Caco-2 (cell line): ENCODE data around the gene TMEM141. TPM values are rescaled to one million over a fixed set of nuclear protein-coding genes. Genes with fewer than 3 reads are reported as not detected.

Experiments used
- BruUV-seq: library from RNA; stranded (reverse); fragments of 400-500 nt; replicated peaks from 2 replicates; lab custom pipeline; 2021; lab: Mats Ljungman, UMichigan
- CTCF ChIA-PET: fragments of 300-600 bp; sonication (Branson Sonifier 250); formaldehyde crosslinking; loops from one replicate; lab custom pipeline; 2022; ENCODE audit warnings: antibody characterized with exemption; lab: Charles Lee
- POLR2A ChIA-PET: fragments of 300-600 bp; sonication (Branson Sonifier 250); formaldehyde crosslinking; loops from one replicate; lab custom pipeline; 2022; ENCODE audit warnings: antibody characterized with exemption; lab: Charles Lee
- DNase-seq, 2 experiments: peaks; one replicate each; pipeline versions ENCODE4 v3.0.0 to v3.0.0-alpha.2; 2020 to 2022
- H3K27me3 ChIP-seq: replicated peaks from 2 replicates; pipeline ENCODE4 v1.6.0; 2011; ENCODE audit warnings: low read length; ENCODE audit not compliant: control insufficient read depth, insufficient read depth
- H3K36me3 ChIP-seq: 2 replicates; pipeline ENCODE4 v1.5.1; 2011; ENCODE audit warnings: low read length; ENCODE audit not compliant: control insufficient read depth, insufficient read depth
- H3K4me1 ChIP-seq: fragments of 250-450 bp; sonication (Bioruptor Pico); 2 replicates; pipeline ENCODE4 v1.5.1; 2020; ENCODE audit warnings: mild to moderate bottlenecking
- H3K4me3 ChIP-seq: 2 replicates; pipeline ENCODE4 v1.5.1; 2011; ENCODE audit warnings: low read depth, mild to moderate bottlenecking, control low read depth, low read length
- H3K9me3 ChIP-seq: fragments of 250-450 bp; sonication (Bioruptor Pico); 2 replicates; pipeline ENCODE4 v1.5.1; 2020; ENCODE audit warnings: mild to moderate bottlenecking, moderate library complexity
- H3K27ac Mint-ChIP-seq: one replicate; pipeline ENCODE4 v1.8.0; 2022; ENCODE audit warnings: mixed read lengths; ENCODE audit not compliant: unreplicated experiment
- H3K27me3 Mint-ChIP-seq: one replicate; pipeline ENCODE4 v1.8.0; 2022; ENCODE audit warnings: mixed read lengths; ENCODE audit not compliant: insufficient read depth, unreplicated experiment
- H3K36me3 Mint-ChIP-seq: one replicate; pipeline ENCODE4 v1.8.0; 2022; ENCODE audit warnings: mild to moderate bottlenecking, mixed read lengths; ENCODE audit not compliant: insufficient read depth, unreplicated experiment
- H3K4me1 Mint-ChIP-seq: one replicate; pipeline ENCODE4 v1.8.0; 2022; ENCODE audit warnings: low read depth, mixed read lengths; ENCODE audit not compliant: unreplicated experiment
- H3K4me3 Mint-ChIP-seq: one replicate; pipeline ENCODE4 v1.8.0; 2022; ENCODE audit warnings: mild to moderate bottlenecking, moderate library complexity, mixed read lengths; ENCODE audit not compliant: unreplicated experiment
- H3K9me3 Mint-ChIP-seq: one replicate; pipeline ENCODE4 v1.8.0; 2022; ENCODE audit warnings: mixed read lengths; ENCODE audit not compliant: unreplicated experiment
- CTCF ChIP-seq, 2 experiments: fragments of 200-600 bp in 1 of 2; IDR thresholded peaks; 1 replicate in 1 of 2; 2 replicates in 1 of 2; pipeline versions ENCODE4 v1.5.1 to v1.8.0; 2011 to 2022; ENCODE audit warnings: antibody characterized with exemption in 1 of 2, control low read depth in 1 of 2, inconsistent platforms in 1 of 2, low read depth in 1 of 2, low read length in 1 of 2, mild to moderate bottlenecking in 1 of 2, moderate library complexity in 1 of 2; ENCODE audit not compliant: insufficient read depth in 1 of 2, severe bottlenecking in 1 of 2, unreplicated experiment in 1 of 2
- intact Hi-C: fragments of 100-400 bp; cut with micrococcal nuclease; formaldehyde crosslinking; loops from one replicate; pipeline ENCODE4 v1.10.0; 2022; ENCODE audit not compliant: unreplicated experiment
- total RNA-seq: library from RNA; stranded (reverse); gene quantifications from 2 replicates; pipeline ENCODE4 v1.2.3, GENCODE V29; 2022

Gene TMEM141
- total RNA-seq, 1 experiment from 2014 or later = 107 TPM

- Histone ChIP-seq H3K4me1 (no peaks in the 10 kb centered on the region), H3K27me3 (no peaks in the 10 kb centered on the region), H3K36me3 (peaks cover 4% of the 10 kb centered on the region), H3K4me3 (no peak overlapping the region), H3K9me3 (no peaks in the 10 kb centered on the region)
- intact Hi-C loops = no loop called here
- peaks cover 7% of the 10 kb centered on the region for H3K4me1 Mint-ChIP-seq
- TF ChIP-seq CTCF (IDR thresholded peaks at IDR 0.05; ENCODE audit: insufficient read depth in 1 of 2, low read depth in 1 of 2, low read length in 1 of 2, severe bottlenecking in 1 of 2, unreplicated experiment in 1 of 2) = no peak
- no peak overlapping the region for H3K4me3 Mint-ChIP-seq
- H3K36me3 Mint-ChIP-seq = peaks cover 87% of the 10 kb centered on the region
- POLR2A ChIA-PET = no interaction called here
- no TSS peak for BruUV-seq
- no peak overlapping the region for H3K27ac Mint-ChIP-seq
- H3K27me3 Mint-ChIP-seq = no peaks in the 10 kb centered on the region
- CTCF ChIA-PET = interaction anchor here (0.5 to 1.2 kb wide), 2 partner anchors 27 to 219 kb away, joined by 3 read pairs; partner anchors contain the start of gene AJM1
- no peaks in the 10 kb centered on the region for H3K9me3 Mint-ChIP-seq
- DNase-seq = no peak
Observed at GRCh38 chr9:136815422-136815782, 24.3 kb downstream of the TMEM141 start.

- intact Hi-C loops = no loop called here
- no peak overlapping the region for H3K27ac Mint-ChIP-seq
- peaks cover 84% of the 10 kb centered on the region for H3K36me3 Mint-ChIP-seq
- Histone ChIP-seq H3K9me3 (no peaks in the 10 kb centered on the region), H3K36me3 (no peaks in the 10 kb centered on the region; the same call in 1 of the 2 replicates), H3K4me1 (no peaks in the 10 kb centered on the region), H3K4me3 (no peak overlapping the region), H3K27me3 (no peaks in the 10 kb centered on the region)
- DNase-seq = no peak
- H3K4me1 Mint-ChIP-seq = no peaks in the 10 kb centered on the region
- H3K9me3 Mint-ChIP-seq = no peaks in the 10 kb centered on the region
- ChIA-PET CTCF (no interaction called here), POLR2A (no interaction called here)
- no TSS peak for BruUV-seq
- H3K4me3 Mint-ChIP-seq = no peak overlapping the region
- no peak for TF ChIP-seq CTCF (IDR thresholded peaks at IDR 0.05; ENCODE audit: insufficient read depth in 1 of 2, low read depth in 1 of 2, low read length in 1 of 2, severe bottlenecking in 1 of 2, unreplicated experiment in 1 of 2)
- no peaks in the 10 kb centered on the region for H3K27me3 Mint-ChIP-seq
Observed at GRCh38 chr9:136820971-136821825, 30.1 kb downstream of the TMEM141 start.

GRCh38 chr9:136821826-136822544 is 30.8 kb downstream of the TMEM141 start:
- H3K9me3 Mint-ChIP-seq = no peaks in the 10 kb centered on the region

More at GRCh38 chr9:136821826-136822544, 30.8 kb downstream of the TMEM141 start:
- H3K27me3 ChIP-seq = no peaks in the 10 kb centered on the region
- H3K36me3 ChIP-seq = no peaks in the 10 kb centered on the region; the same call in 1 of the 2 replicates
- no TSS peak for BruUV-seq
- no peaks in the 10 kb centered on the region for H3K4me1 ChIP-seq
- ChIA-PET POLR2A (no interaction called here), CTCF (interaction anchor here (0.6 to 1.8 kb wide), 3 partner anchors 20 to 245 kb away, joined by 4 to 8 read pairs (median 4); partner anchors contain the start of gene AJM1)
- H3K27ac Mint-ChIP-seq = no peak overlapping the region
- TF ChIP-seq CTCF (IDR thresholded peaks at IDR 0.05; ENCODE audit: insufficient read depth in 1 of 2, low read depth in 1 of 2, low read length in 1 of 2, severe bottlenecking in 1 of 2, unreplicated experiment in 1 of 2) = no peak
- no peak overlapping the region for H3K4me3 Mint-ChIP-seq
- H3K4me1 Mint-ChIP-seq = no peaks in the 10 kb centered on the region
- no peak overlapping the region for H3K4me3 ChIP-seq
- DNase-seq = no peak
- no peaks in the 10 kb centered on the region for H3K9me3 ChIP-seq
- intact Hi-C loops = no loop called here
- H3K27me3 Mint-ChIP-seq = no peaks in the 10 kb centered on the region
- peaks cover 78% of the 10 kb centered on the region for H3K36me3 Mint-ChIP-seq
